IMR-90 (cell line): ENCODE data around the gene SLC35B2. TPM values are rescaled to one million over a fixed set of nuclear protein-coding genes. Genes with fewer than 3 reads are reported as not detected.

Experiments used
- ATAC-seq: fragments of 200-7000 bp; cut with Tn5 transposase; 2 replicates; pipeline ENCODE4 v1.9.1; 2020; ENCODE audit warnings: low read depth, mild to moderate bottlenecking, moderate library complexity
- Bru-seq: library from RNA; stranded (reverse); fragments of 400-500 nt; gene quantifications from one replicate; lab custom pipeline; 2021; lab: Mats Ljungman, UMichigan
- BruChase-seq, 2 experiments: library from RNA; stranded (reverse); fragments of 400-500 nt; gene quantifications; one replicate each; lab custom pipeline; 2021; lab: Mats Ljungman, UMichigan
- BruUV-seq: library from RNA; stranded (reverse); fragments of 400-500 nt; replicated peaks from 2 replicates; lab custom pipeline; 2021; lab: Mats Ljungman, UMichigan
- CTCF ChIA-PET: fragments of 300-600 bp; formaldehyde crosslinking; extraction: SDS; loops from one replicate; lab custom pipeline; 2021; ENCODE audit warnings: antibody characterized with exemption; lab: Yijun Ruan, JAX
- POLR2A ChIA-PET: fragments of 300-600 bp; sonication (Branson Sonifier 250); formaldehyde crosslinking; loops from one replicate; lab custom pipeline; 2022; ENCODE audit warnings: antibody characterized with exemption; ENCODE audit not compliant: unreplicated experiment; lab: Charles Lee
- DNase-seq: peaks from one replicate; pipeline ENCODE4 v3.0.0; 2013
- H2AFZ ChIP-seq: replicated peaks from 2 replicates; pipeline ENCODE3; 2013; ENCODE audit warnings: low read length, mild to moderate bottlenecking; ENCODE audit not compliant: poor library complexity
- H2AK5ac ChIP-seq: 2 replicates; pipeline ENCODE4 v1.6.1; 2013; ENCODE audit warnings: low read depth, low read length, inconsistent platforms
- H2AK9ac ChIP-seq: replicated peaks from 2 replicates; pipeline ENCODE3; 2013; ENCODE audit warnings: mild to moderate bottlenecking, low read depth, low read length, moderate library complexity; ENCODE audit not compliant: poor library complexity
- H2BK120ac ChIP-seq: 2 replicates; pipeline ENCODE4 v1.6.1; 2013; ENCODE audit warnings: low read depth, low read length, inconsistent platforms
- H2BK15ac ChIP-seq: 3 replicates; pipeline ENCODE4 v1.6.1; 2013; ENCODE audit warnings: low read depth, low read length, inconsistent platforms
- H2BK20ac ChIP-seq: 2 replicates; pipeline ENCODE4 v1.6.1; 2013; ENCODE audit warnings: low read depth, mild to moderate bottlenecking, inconsistent platforms, low read length, moderate library complexity
- H2BK5ac ChIP-seq: 2 replicates; pipeline ENCODE4 v1.6.1; 2013; ENCODE audit warnings: mild to moderate bottlenecking, low read depth, low read length, inconsistent platforms; ENCODE audit not compliant: poor library complexity, severe bottlenecking
- H3K14ac ChIP-seq: replicated peaks from 2 replicates; pipeline ENCODE4 v1.6.1; 2013; ENCODE audit warnings: low read depth, low read length, inconsistent platforms
- H3K18ac ChIP-seq: 2 replicates; pipeline ENCODE4 v1.6.1; 2013; ENCODE audit warnings: low read depth, low read length, control low read depth
- H3K23ac ChIP-seq: 2 replicates; pipeline ENCODE4 v1.6.1; 2013; ENCODE audit warnings: low read depth, low read length, inconsistent platforms
- H3K27ac ChIP-seq: 2 replicates; pipeline ENCODE4 v1.5.1; 2013; ENCODE audit warnings: mild to moderate bottlenecking, control low read depth, low read length; ENCODE audit not compliant: insufficient read depth
- H3K27me3 ChIP-seq: 2 replicates; pipeline ENCODE4 v1.6.1; 2013; ENCODE audit warnings: low read length; ENCODE audit not compliant: control insufficient read depth, insufficient read depth
- H3K36me3 ChIP-seq: 2 replicates; pipeline ENCODE4 v1.6.1; 2013; ENCODE audit warnings: low read length, mixed read lengths; ENCODE audit not compliant: control insufficient read depth, insufficient read depth
- H3K4ac ChIP-seq: 2 replicates; pipeline ENCODE4 v1.6.1; 2013; ENCODE audit warnings: low read depth, low read length, inconsistent platforms
- H3K4me1 ChIP-seq: 2 replicates; pipeline ENCODE4 v1.6.1; 2013; ENCODE audit warnings: low read length, mixed read lengths; ENCODE audit not compliant: control insufficient read depth, insufficient read depth
- H3K4me2 ChIP-seq: 2 replicates; pipeline ENCODE4 v1.6.1; 2013; ENCODE audit warnings: low read depth, mild to moderate bottlenecking, control low read depth, low read length, moderate library complexity
- H3K4me3 ChIP-seq: 2 replicates; pipeline ENCODE4 v1.5.1; 2013; ENCODE audit warnings: low read depth, mild to moderate bottlenecking, control low read depth, low read length, moderate library complexity; ENCODE audit not compliant: insufficient read depth
- H3K56ac ChIP-seq: 2 replicates; pipeline ENCODE4 v1.6.1; 2013; ENCODE audit warnings: low read length, inconsistent platforms; ENCODE audit not compliant: insufficient read depth; ENCODE audit errors: extremely low read depth
- H3K79me1 ChIP-seq, 2 experiments: 2 replicates each; pipeline ENCODE4 v1.6.1; 2013; ENCODE audit warnings: low read length in 2 of 2, inconsistent platforms in 1 of 2, low read depth in 1 of 2
- H3K9ac ChIP-seq: 2 replicates; pipeline ENCODE4 v1.6.1; 2013; ENCODE audit warnings: low read depth, low read length, control low read depth
- H3K9me1 ChIP-seq: 2 replicates; pipeline ENCODE4 v1.6.1; 2013; ENCODE audit warnings: low read length, inconsistent platforms; ENCODE audit not compliant: insufficient read depth
- H3K9me3 ChIP-seq: 2 replicates; pipeline ENCODE4 v1.6.1; 2013; ENCODE audit warnings: low read length; ENCODE audit not compliant: control insufficient read depth, insufficient read depth
- H4K20me1 ChIP-seq: 2 replicates; pipeline ENCODE4 v1.6.1; 2013; ENCODE audit warnings: low read length, inconsistent platforms; ENCODE audit not compliant: insufficient read depth
- H4K5ac ChIP-seq: 2 replicates; pipeline ENCODE4 v1.6.1; 2013; ENCODE audit warnings: mild to moderate bottlenecking, low read depth, low read length, control low read depth
- H4K8ac ChIP-seq, 2 experiments: 2 replicates each; pipeline ENCODE4 v1.6.1; 2013; ENCODE audit warnings: low read depth in 2 of 2, low read length in 2 of 2, control low read depth in 1 of 2, inconsistent platforms in 1 of 2
- H4K91ac ChIP-seq: 2 replicates; pipeline ENCODE4 v1.6.1; 2013; ENCODE audit warnings: low read depth, low read length, inconsistent platforms; ENCODE audit not compliant: insufficient read depth
- BHLHE40 ChIP-seq: fragments of 150-350 bp; IDR thresholded peaks from 2 replicates; pipeline ENCODE4 v1.6.1; 2016; ENCODE audit warnings: mild to moderate bottlenecking, low read depth, low read length
- CEBPB ChIP-seq: IDR thresholded peaks from 2 replicates; pipeline ENCODE4 v1.6.1; 2012; ENCODE audit warnings: low read depth, low read length, improper control_type of control experiment
- CHD1 ChIP-seq: IDR thresholded peaks from 2 replicates; pipeline ENCODE4 v1.6.1; 2012; ENCODE audit warnings: low read depth, low read length, improper control_type of control experiment
- CTCF ChIP-seq: conservative IDR thresholded peaks from 2 replicates; pipeline ENCODE4 v1.5.1; 2012; ENCODE audit warnings: mild to moderate bottlenecking, low read depth, low read length, improper control_type of control experiment
- MAFK ChIP-seq: IDR thresholded peaks from 2 replicates; pipeline ENCODE4 v1.6.1; 2012; ENCODE audit warnings: low read depth, low read length, improper control_type of control experiment
- MAZ ChIP-seq: IDR thresholded peaks from 2 replicates; pipeline ENCODE4 v1.6.1; 2012; ENCODE audit warnings: low read depth, mild to moderate bottlenecking, low read length, improper control_type of control experiment, moderate library complexity, borderline replicate concordance
- MXI1 ChIP-seq: IDR thresholded peaks from 2 replicates; pipeline ENCODE4 v1.6.1; 2012; ENCODE audit warnings: low read depth, mild to moderate bottlenecking, low read length, moderate library complexity, borderline replicate concordance
- NFE2L2 ChIP-seq: fragments of 150-350 bp; IDR thresholded peaks from 2 replicates; pipeline ENCODE4 v1.6.1; 2016; ENCODE audit warnings: low read depth, mild to moderate bottlenecking, low read length
- POLR2A ChIP-seq: IDR thresholded peaks from 2 replicates; pipeline ENCODE4 v1.6.1; 2012; ENCODE audit warnings: mild to moderate bottlenecking, low read depth, low read length
- RAD21 ChIP-seq: IDR thresholded peaks from 2 replicates; pipeline ENCODE4 v1.6.1; 2012; ENCODE audit warnings: low read length, improper control_type of control experiment
- RCOR1 ChIP-seq: IDR thresholded peaks from 2 replicates; pipeline ENCODE4 v1.6.1; 2012; ENCODE audit warnings: mild to moderate bottlenecking, low read length, improper control_type of control experiment; ENCODE audit not compliant: insufficient replicate concordance
- RFX5 ChIP-seq: IDR thresholded peaks from 2 replicates; pipeline ENCODE4 v1.8.0; 2012; ENCODE audit warnings: low read depth, mild to moderate bottlenecking, low read length, moderate library complexity
- SMC3 ChIP-seq: fragments of 150-350 bp; IDR thresholded peaks from 2 replicates; pipeline ENCODE4 v1.6.1; 2016; ENCODE audit warnings: low read depth, mild to moderate bottlenecking, antibody characterized with exemption, low read length, moderate library complexity
- WGBS, 2 experiments: methylation state at CpG; one replicate each; pipeline versions ENCODE4 v1.1.5 to v1.1.7; 2013; ENCODE audit warnings: missing lambda C conversion rate in 2 of 2; ENCODE audit not compliant: insufficient read length in 1 of 2; ENCODE audit errors: extremely low coverage in 2 of 2; 5-methylcytosine and 5-hydroxymethylcytosine counted together
- dilution Hi-C: fragments of 300-500 bp; cut with HindIII; formaldehyde crosslinking; loops from one replicate; pipeline ENCODE4 v1.14.3; 2018; ENCODE audit warnings: low sequenced_read_pairs; ENCODE audit not compliant: unreplicated experiment
- in situ Hi-C: fragments of 300-500 bp; cut with MboI; formaldehyde crosslinking; loops from 3 replicates; pipeline ENCODE4 v1.14.3; 2019; ENCODE audit warnings: low sequenced_read_pairs, inconsistent platforms, mixed read lengths
- intact Hi-C: fragments of 100-400 bp; cut with micrococcal nuclease; formaldehyde crosslinking; loops from 2 replicates; pipeline ENCODE4 v1.10.0; 2022
- long read RNA-seq: library from polyadenylated mRNA; unstranded; transcript quantifications from one replicate; pipeline ENCODE4 v2.0.0, GENCODE V29; 2021; ENCODE audit not compliant: unreplicated experiment
- polyA plus RNA-seq, 3 experiments: library from polyadenylated mRNA; depleted of rRNA; stranded (reverse); fragments of >200 nt; gene quantifications; 2 replicates each; pipeline ENCODE4 v1.2.3, GENCODE V29; 2012; ENCODE audit warnings: low replicate concordance in 1 of 3
- total RNA-seq: library from RNA; depleted of rRNA; stranded (reverse); fragments of >200 nt; gene quantifications from 2 replicates; pipeline ENCODE4 v1.2.3, GENCODE V29; 2012; rRNA removed

SLC35B2 gene, protein sequence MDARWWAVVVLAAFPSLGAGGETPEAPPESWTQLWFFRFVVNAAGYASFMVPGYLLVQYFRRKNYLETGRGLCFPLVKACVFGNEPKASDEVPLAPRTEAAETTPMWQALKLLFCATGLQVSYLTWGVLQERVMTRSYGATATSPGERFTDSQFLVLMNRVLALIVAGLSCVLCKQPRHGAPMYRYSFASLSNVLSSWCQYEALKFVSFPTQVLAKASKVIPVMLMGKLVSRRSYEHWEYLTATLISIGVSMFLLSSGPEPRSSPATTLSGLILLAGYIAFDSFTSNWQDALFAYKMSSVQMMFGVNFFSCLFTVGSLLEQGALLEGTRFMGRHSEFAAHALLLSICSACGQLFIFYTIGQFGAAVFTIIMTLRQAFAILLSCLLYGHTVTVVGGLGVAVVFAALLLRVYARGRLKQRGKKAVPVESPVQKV
- 41.7 and 51.4 TPM in 2 replicates for total RNA-seq
- polyA plus RNA-seq (2012; rRNA removed): 89.9 and 94.8 TPM in 2 replicates
- 91.0 and 123 TPM in 2 replicates for polyA plus RNA-seq (2012; cell fraction: cytosol; rRNA removed)
- 64.5 and 76.3 TPM in 2 replicates for polyA plus RNA-seq (2012; cell fraction: nucleus; rRNA removed; ENCODE audit: low replicate concordance)
- Bru-seq, nascent RNA: percentile 73 among the genes with signal in this experiment
- percentile 89 among the genes with signal in this experiment for BruChase-seq, experiment 1, labeled RNA remaining after a 6-hour chase
- BruChase-seq, experiment 2, labeled RNA remaining after a 2-hour chase: percentile 76 among the genes with signal in this experiment
- long read RNA-seq, transcript SLC35B2-202 (4 exons, 2,043 nt): major isoform, 232 of 273 reads
- long read RNA-seq, transcript SLC35B2-207 (4 exons, 2,063 nt): minor isoform, 5 of 273 reads
- long read RNA-seq, partial matches to known transcripts: 19 of 273 reads
- long read RNA-seq, other reads (novel, unspliced or antisense): 15 of 273 reads

- dilution Hi-C loops: no loop called here
- TF ChIP-seq RFX5 (no peak), CEBPB (no peak), MXI1 (peak; percentile 74), NFE2L2 (no peak), POLR2A (peak; percentile 65), CHD1 (no peak), RAD21 (peak; percentile 45), BHLHE40 (peak; percentile 90), SMC3 (peak; percentile 12; the same call in 1 of the 2 replicates), MAFK (no peak), RCOR1 (no peak), CTCF (peak; percentile 75), MAZ (peak; percentile 88)
Measured at GRCh38 chr6:44257025-44257752, at the start of gene SLC35B2. TSS of gene SLC35B2 (minus strand) at chr6:44257528. CDS start at chr6:44257410, 118 bp downstream.

More at GRCh38 chr6:44257025-44257752, at the start of gene SLC35B2:
- Histone ChIP-seq H3K27me3 (no peaks in the 10 kb centered on the region), H2AFZ (peak within 1 kb of the TSS; percentile 98), H3K4me3 (peak within 1 kb of the TSS; percentile 94), H3K9ac (peak within 1 kb of the TSS; percentile 94), H2BK120ac (peak within 1 kb of the TSS; percentile 94), H3K56ac (peak within 1 kb of the TSS; percentile 79), H2BK15ac (peak within 1 kb of the TSS; percentile 72; the same call in 2 of the 3 replicates), H3K23ac (peak within 1 kb of the TSS; percentile 99), H3K36me3 (peaks cover 41% of the 10 kb centered on the region), H3K79me1 (peaks cover 9 to 59% of the 10 kb centered on the region in 2 experiments), H4K91ac (peak within 1 kb of the TSS; percentile 84), H4K5ac (peak within 1 kb of the TSS; percentile 98), H4K20me1 (peaks cover 45% of the 10 kb centered on the region), H4K8ac (peak within 1 kb of the TSS; percentile 94 to 98), H2BK20ac (no peak within 1 kb of the TSS; the same call in 1 of the 2 replicates), H2AK5ac (peak within 1 kb of the TSS; percentile 90), H3K14ac (peak within 1 kb of the TSS; percentile 100), H3K9me3 (no peaks in the 10 kb centered on the region), H3K4me2 (peak within 1 kb of the TSS; percentile 99), H3K4me1 (peaks cover 8% of the 10 kb centered on the region), H2BK5ac (peak within 1 kb of the TSS; percentile 89), H3K18ac (peak within 1 kb of the TSS; percentile 83), H3K9me1 (peaks cover 7% of the 10 kb centered on the region; the same call in 1 of the 2 replicates), H2AK9ac (peak within 1 kb of the TSS; percentile 98), H3K27ac (peak within 1 kb of the TSS; percentile 94), H3K4ac (peak within 1 kb of the TSS; percentile 97)
- intact Hi-C loops (no loop called here), in situ Hi-C loops (no loop called here)
- 2% methylated on average over 44 of the region's 80 CpGs; no CpG with 5 or more reads in 1 of the 2 experiments for WGBS, 2 experiments
- peak; percentile 85 for ATAC-seq
- CTCF ChIA-PET: interaction anchor here (0.8 to 1.6 kb wide), 8 partner anchors 9 to 88 kb away, joined by 3 to 6 read pairs (median 4); no protein-coding TSS in a partner anchor
- no TSS peak for BruUV-seq
- POLR2A ChIA-PET: interaction anchor here (2.0 kb wide), 1 partner anchor 10 kb away, joined by 27 read pairs; the partner anchor contains the start of gene HSP90AB1
- peak; percentile 67 for DNase-seq
